Neural cell (in vitro differentiated cells): ENCODE data around the gene NALCN.

ENCODE experiments used
- EP300 ChIP-seq: fragments of 450-650 bp; conservative IDR thresholded peaks from 2 replicates; pipeline ENCODE4 v1.6.1; 2014; ENCODE audit warnings: antibody characterized with exemption, mild to moderate bottlenecking, moderate library complexity; ENCODE audit not compliant: poor library complexity, severe bottlenecking
- EZH2 ChIP-seq: fragments of 200-600, 300-800 bp; shearing (Covaris generic), sonication (generic); IDR thresholded peaks from 2 replicates; pipeline ENCODE4 v1.6.1; 2014; ENCODE audit warnings: antibody characterized with exemption, low read length, borderline replicate concordance, mild to moderate bottlenecking; ENCODE audit not compliant: insufficient read depth, poor library complexity, severe bottlenecking
- MXI1 ChIP-seq: fragments of 450-650 bp; conservative IDR thresholded peaks from 2 replicates; pipeline ENCODE4 v1.6.1; 2014; ENCODE audit warnings: antibody characterized with exemption, mild to moderate bottlenecking; ENCODE audit not compliant: poor library complexity, severe bottlenecking
- POLR2AphosphoS5 ChIP-seq: IDR thresholded peaks from 2 replicates; pipeline ENCODE4 v1.6.1; 2012
- REST ChIP-seq: IDR thresholded peaks from 2 replicates; pipeline ENCODE4 v1.6.1; 2012; ENCODE audit warnings: borderline replicate concordance
- SMC3 ChIP-seq: fragments of 450-650 bp; conservative IDR thresholded peaks from 2 replicates; pipeline ENCODE4 v1.6.1; 2014; ENCODE audit warnings: antibody characterized with exemption, mild to moderate bottlenecking, moderate library complexity; ENCODE audit not compliant: poor library complexity
- TAF1 ChIP-seq: IDR thresholded peaks from 2 replicates; pipeline ENCODE4 v1.6.1; 2012; ENCODE audit warnings: low read depth
- TF ChIP-seq, protein P1 (sequence below): fragments of 450-650 bp; IDR thresholded peaks from 2 replicates; pipeline ENCODE4 v1.5.1; 2014; ENCODE audit warnings: antibody characterized with exemption, mild to moderate bottlenecking, moderate library complexity; ENCODE audit not compliant: poor library complexity, severe bottlenecking

DNA sequence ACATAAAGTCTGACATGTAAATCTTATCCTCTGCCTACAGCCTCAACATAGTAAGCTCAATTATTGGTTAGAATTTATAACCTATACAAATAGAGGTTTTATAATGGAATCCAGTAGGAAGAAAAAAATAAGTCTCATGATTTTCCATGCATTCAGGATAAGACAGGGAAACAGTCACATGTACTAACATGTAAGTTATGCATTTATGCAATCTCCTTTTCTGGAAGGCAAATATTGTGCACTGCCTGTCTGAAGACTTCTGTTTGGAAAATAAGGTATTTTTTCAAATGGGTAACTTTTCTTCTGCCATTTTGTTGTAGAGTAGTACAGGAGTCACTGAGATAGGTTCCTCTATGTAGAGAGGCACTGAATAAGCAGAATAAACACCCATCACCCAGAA is 92.7 kb downstream of the NALCN start:
- TF ChIP-seq EZH2 (no peak), POLR2AphosphoS5 (no peak), SMC3 (no peak), MXI1 (no peak), REST (no peak), EP300 (no peak), TAF1 (no peak)
- TF ChIP-seq, protein P1, sequence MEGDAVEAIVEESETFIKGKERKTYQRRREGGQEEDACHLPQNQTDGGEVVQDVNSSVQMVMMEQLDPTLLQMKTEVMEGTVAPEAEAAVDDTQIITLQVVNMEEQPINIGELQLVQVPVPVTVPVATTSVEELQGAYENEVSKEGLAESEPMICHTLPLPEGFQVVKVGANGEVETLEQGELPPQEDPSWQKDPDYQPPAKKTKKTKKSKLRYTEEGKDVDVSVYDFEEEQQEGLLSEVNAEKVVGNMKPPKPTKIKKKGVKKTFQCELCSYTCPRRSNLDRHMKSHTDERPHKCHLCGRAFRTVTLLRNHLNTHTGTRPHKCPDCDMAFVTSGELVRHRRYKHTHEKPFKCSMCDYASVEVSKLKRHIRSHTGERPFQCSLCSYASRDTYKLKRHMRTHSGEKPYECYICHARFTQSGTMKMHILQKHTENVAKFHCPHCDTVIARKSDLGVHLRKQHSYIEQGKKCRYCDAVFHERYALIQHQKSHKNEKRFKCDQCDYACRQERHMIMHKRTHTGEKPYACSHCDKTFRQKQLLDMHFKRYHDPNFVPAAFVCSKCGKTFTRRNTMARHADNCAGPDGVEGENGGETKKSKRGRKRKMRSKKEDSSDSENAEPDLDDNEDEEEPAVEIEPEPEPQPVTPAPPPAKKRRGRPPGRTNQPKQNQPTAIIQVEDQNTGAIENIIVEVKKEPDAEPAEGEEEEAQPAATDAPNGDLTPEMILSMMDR = no peak
